Retinal pigment epithelial cell (primary cell): ENCODE results near the gene IL1RL2.

ENCODE experiments used
- DNase-seq: peaks from one replicate; pipeline ENCODE4 v3.0.0-alpha.2; 2010; ENCODE audit warnings: low read depth
- H3K4me3 ChIP-seq: 2 replicates; pipeline ENCODE4 v1.5.1; 2011; ENCODE audit warnings: mild to moderate bottlenecking, low read length, control low read depth, moderate library complexity
- CTCF ChIP-seq: conservative IDR thresholded peaks from 2 replicates; pipeline ENCODE4 v1.5.1; 2011; ENCODE audit warnings: low read depth, low read length, control low read depth, inconsistent platforms

The IL1RL2 gene

GRCh38 chr2:102289129-102289528 is 102.3 kb downstream of the IL1RL2 start:
- H3K4me3 ChIP-seq: no peak overlapping the region
- TF ChIP-seq CTCF: no peak
- no peak for DNase-seq
